H1 (cell line): Measurements from ENCODE around the gene KCNE4. TPM values are rescaled to one million over a fixed set of nuclear protein-coding genes. Genes with fewer than 3 reads are reported as not detected.

ENCODE experiments used
- CTCF ChIA-PET: fragments of 300-600 bp; sonication (Branson Sonifier 250); formaldehyde crosslinking; loops from one replicate; lab custom pipeline; 2021; ENCODE audit not compliant: partially characterized antibody; lab: Charles Lee
- POLR2A ChIA-PET: fragments of 300-600 bp; sonication (Branson Sonifier 250); formaldehyde crosslinking; loops from one replicate; lab custom pipeline; 2021; ENCODE audit warnings: inconsistent platforms; ENCODE audit not compliant: partially characterized antibody; lab: Charles Lee
- DNase-seq, 2 experiments: peaks; one replicate each; pipeline versions ENCODE4 v3.0.0 to v3.0.0-alpha.2; 2010 to 2022; ENCODE audit warnings: low spot score in 2 of 2, low read depth in 1 of 2, mixed read lengths in 1 of 2
- FAIRE-seq: peaks from 2 replicates; lab custom pipeline; 2011; peaks lifted over from hg19 to GRCh38; lab: Jason Lieb, UNC
- H2AFZ ChIP-seq: 2 replicates; pipeline ENCODE4 v1.8.1; 2012; ENCODE audit warnings: low read length, inconsistent platforms
- H2AK5ac ChIP-seq: 2 replicates; pipeline ENCODE4 v1.6.1; 2013; ENCODE audit warnings: low read depth, low read length
- H2BK120ac ChIP-seq: replicated peaks from 2 replicates; pipeline ENCODE3; 2013; ENCODE audit warnings: low read depth, low read length, inconsistent platforms
- H2BK12ac ChIP-seq: 2 replicates; pipeline ENCODE4 v1.6.1; 2013; ENCODE audit warnings: low read depth, low read length
- H2BK15ac ChIP-seq: 2 replicates; pipeline ENCODE4 v1.6.1; 2013; ENCODE audit warnings: low read length
- H2BK20ac ChIP-seq: 2 replicates; pipeline ENCODE4 v1.6.1; 2013; ENCODE audit warnings: low read length
- H2BK5ac ChIP-seq: 2 replicates; pipeline ENCODE4 v1.6.1; 2013; ENCODE audit warnings: low read depth, low read length
- H3K14ac ChIP-seq: 2 replicates; pipeline ENCODE4 v1.6.1; 2013; ENCODE audit warnings: inconsistent platforms; ENCODE audit not compliant: insufficient read length
- H3K18ac ChIP-seq: 2 replicates; pipeline ENCODE4 v1.6.1; 2013; ENCODE audit warnings: low read length; ENCODE audit errors: extremely low read depth
- H3K23ac ChIP-seq: 2 replicates; pipeline ENCODE4 v1.6.1; 2013; ENCODE audit warnings: inconsistent platforms; ENCODE audit not compliant: insufficient read length
- H3K23me2 ChIP-seq: 2 replicates; pipeline ENCODE4 v1.6.1; 2013; ENCODE audit warnings: low read depth, low read length
- H3K27ac ChIP-seq: 2 replicates; pipeline ENCODE4 v1.6.1; 2011; ENCODE audit warnings: low read depth, low read length, inconsistent platforms
- H3K27me3 ChIP-seq, 4 experiments: replicated peaks in 1 of 4; 1 replicate in 1 of 4; 2 replicates in 3 of 4; pipeline versions ENCODE4 v1.6.1 to v1.8.1; 2011 to 2013; ENCODE audit warnings: low read length in 3 of 4, mild to moderate bottlenecking in 3 of 4, inconsistent platforms in 2 of 4, mixed read lengths in 2 of 4, moderate library complexity in 1 of 4; ENCODE audit not compliant: control insufficient read depth in 3 of 4, insufficient read depth in 3 of 4; ENCODE audit errors: extremely low read depth in 1 of 4
- H3K36me3 ChIP-seq, 4 experiments: 2 replicates each; pipeline versions ENCODE4 v1.6.1 to v1.8.1; 2011 to 2013; ENCODE audit warnings: mild to moderate bottlenecking in 4 of 4, low read length in 3 of 4, moderate library complexity in 2 of 4, control low read depth in 1 of 4, inconsistent platforms in 1 of 4; ENCODE audit not compliant: insufficient read depth in 4 of 4, control insufficient read depth in 2 of 4
- H3K4ac ChIP-seq: replicated peaks from 2 replicates; pipeline ENCODE3; 2013; ENCODE audit warnings: low read length, low read depth, mixed read lengths, inconsistent platforms; ENCODE audit not compliant: insufficient read length
- H3K4me1 ChIP-seq, 4 experiments: replicated peaks in 1 of 4; 1 replicate in 1 of 4; 2 replicates in 3 of 4; pipeline versions ENCODE4 v1.6.1 to v1.8.1; 2011 to 2013; ENCODE audit warnings: low read length in 3 of 4, inconsistent platforms in 2 of 4, mixed read lengths in 1 of 4; ENCODE audit not compliant: insufficient read depth in 4 of 4, control insufficient read depth in 3 of 4
- H3K4me2 ChIP-seq, 2 experiments: 2 replicates each; pipeline versions ENCODE4 v1.6.1 to v1.8.1; 2011 to 2013; ENCODE audit warnings: low read depth in 2 of 2, low read length in 2 of 2, control low read depth in 1 of 2, inconsistent platforms in 1 of 2, mild to moderate bottlenecking in 1 of 2; ENCODE audit not compliant: insufficient read depth in 1 of 2
- H3K4me3 ChIP-seq, 4 experiments: fragments of 200-600, 300-600 bp in 1 of 4; sonication (generic), shearing (Covaris generic), sonication (Bioruptor Twin) in 1 of 4; 2 replicates each; pipeline versions ENCODE4 v1.5.1 to v1.8.1; 2011 to 2016; ENCODE audit warnings: low read length in 4 of 4, low read depth in 3 of 4, control low read depth in 2 of 4, inconsistent platforms in 2 of 4, mild to moderate bottlenecking in 2 of 4, mixed read lengths in 1 of 4, moderate library complexity in 1 of 4; ENCODE audit not compliant: insufficient read depth in 2 of 4; ENCODE audit errors: extremely low read depth in 1 of 4
- H3K56ac ChIP-seq: replicated peaks from 2 replicates; pipeline ENCODE3; 2013; ENCODE audit warnings: low read depth, mild to moderate bottlenecking, mixed read lengths, low read length, inconsistent platforms; ENCODE audit not compliant: insufficient read length
- H3K79me1 ChIP-seq: 2 replicates; pipeline ENCODE4 v1.6.1; 2013; ENCODE audit warnings: low read depth, low read length, control low read depth
- H3K79me2 ChIP-seq, 2 experiments: 2 replicates each; pipeline versions ENCODE4 v1.6.1 to v1.8.1; 2012 to 2013; ENCODE audit warnings: low read length in 2 of 2, mild to moderate bottlenecking in 2 of 2, inconsistent platforms in 1 of 2; ENCODE audit not compliant: insufficient read depth in 2 of 2, control insufficient read depth in 1 of 2
- H3K9ac ChIP-seq, 4 experiments: replicated peaks in 1 of 4; 1 replicate in 1 of 4; 2 replicates in 3 of 4; pipeline versions ENCODE4 v1.6.1 to v1.8.1; 2011 to 2013; ENCODE audit warnings: low read depth in 3 of 4, low read length in 3 of 4, control low read depth in 2 of 4, mild to moderate bottlenecking in 2 of 4, moderate library complexity in 2 of 4, inconsistent platforms in 1 of 4; ENCODE audit errors: extremely low read depth in 1 of 4
- H3K9me3 ChIP-seq, 2 experiments: 2 replicates each; pipeline versions ENCODE4 v1.6.1 to v1.8.1; 2012 to 2013; ENCODE audit warnings: mild to moderate bottlenecking in 2 of 2, moderate library complexity in 2 of 2, control low read depth in 1 of 2, inconsistent platforms in 1 of 2, low read depth in 1 of 2, low read length in 1 of 2, mixed read lengths in 1 of 2; ENCODE audit not compliant: insufficient read depth in 2 of 2
- H4K20me1 ChIP-seq, 2 experiments: replicated peaks in 1 of 2; 2 replicates each; pipeline versions ENCODE3 to v1.8.1; 2011 to 2013; ENCODE audit warnings: inconsistent platforms in 2 of 2, low read length in 2 of 2, mild to moderate bottlenecking in 1 of 2; ENCODE audit not compliant: insufficient read depth in 2 of 2, control insufficient read depth in 1 of 2
- H4K5ac ChIP-seq: 2 replicates; pipeline ENCODE4 v1.6.1; 2013; ENCODE audit warnings: low read length, low read depth, mixed read lengths, inconsistent platforms; ENCODE audit not compliant: insufficient read length
- H4K8ac ChIP-seq: 2 replicates; pipeline ENCODE4 v1.8.0; 2013; ENCODE audit warnings: mild to moderate bottlenecking, moderate library complexity, low read length, inconsistent platforms; ENCODE audit not compliant: insufficient read depth; ENCODE audit errors: extremely low read depth
- H4K91ac ChIP-seq: replicated peaks from 2 replicates; pipeline ENCODE3; 2013; ENCODE audit warnings: low read length, mixed read lengths, inconsistent platforms; ENCODE audit not compliant: insufficient read length
- BCL11A ChIP-seq, 2 experiments: IDR thresholded peaks; one replicate each; pipeline ENCODE4 v1.6.1; 2011; ENCODE audit warnings: low read depth in 2 of 2, low read length in 2 of 2, mild to moderate bottlenecking in 2 of 2
- CBX5 ChIP-seq: fragments of 300-800, 300-1000 bp; sonication (generic); IDR thresholded peaks from 2 replicates; pipeline ENCODE4 v1.7.1; 2016; ENCODE audit warnings: antibody characterized with exemption, low read length, low read depth
- CBX8 ChIP-seq: fragments of 300-800, 300-1000 bp; sonication (generic); IDR thresholded peaks from 2 replicates; pipeline ENCODE4 v1.7.1; 2016; ENCODE audit warnings: low read depth, low read length, borderline replicate concordance
- E2F6 ChIP-seq: IDR thresholded peaks from 2 replicates; pipeline ENCODE4 v1.6.1; 2012; ENCODE audit warnings: inconsistent platforms
- GTF2F1 ChIP-seq: IDR thresholded peaks from 2 replicates; pipeline ENCODE4 v1.6.1; 2012; ENCODE audit warnings: low read depth, low read length, improper control_type of control experiment, borderline replicate concordance
- JUN ChIP-seq: IDR thresholded peaks from 2 replicates; pipeline ENCODE4 v1.6.1; 2011; ENCODE audit warnings: low read depth, mild to moderate bottlenecking, improper control_type of control experiment, low read length
- KDM5A ChIP-seq: fragments of 200-600 bp; IDR thresholded peaks from 2 replicates; pipeline ENCODE4 v1.7.1; 2012; ENCODE audit warnings: mild to moderate bottlenecking, low read length, inconsistent platforms, mixed read lengths
- POLR2A ChIP-seq, 2 experiments: IDR thresholded peaks; 1 replicate in 1 of 2; 2 replicates in 1 of 2; pipeline ENCODE4 v1.6.1; 2011; ENCODE audit warnings: low read depth in 2 of 2, low read length in 2 of 2, mild to moderate bottlenecking in 2 of 2; ENCODE audit errors: control extremely low read depth in 1 of 2
- POU5F1 ChIP-seq: IDR thresholded peaks from 2 replicates; pipeline ENCODE4 v1.6.1; 2011; ENCODE audit warnings: low read depth, mild to moderate bottlenecking, low read length, moderate library complexity
- SP2 ChIP-seq: IDR thresholded peaks from 2 replicates; pipeline ENCODE4 v1.6.1; 2012; ENCODE audit warnings: mild to moderate bottlenecking, low read length, inconsistent platforms
- SP4 ChIP-seq: IDR thresholded peaks from 2 replicates; pipeline ENCODE4 v1.6.1; 2012; ENCODE audit warnings: low read length, inconsistent platforms
- USF2 ChIP-seq: IDR thresholded peaks from 2 replicates; pipeline ENCODE4 v1.6.1; 2011; ENCODE audit warnings: low read length, improper control_type of control experiment
- YY1 ChIP-seq: IDR thresholded peaks from 2 replicates; pipeline ENCODE4 v1.6.1; 2011; ENCODE audit warnings: low read depth, mild to moderate bottlenecking, low read length
- WGBS, 2 experiments: shearing (Covaris generic) in 1 of 2; methylation state at CpG; one replicate each; pipeline versions ENCODE4 v1.1.6 to v1.1.7; 2013 to 2015; ENCODE audit warnings: low lambda C conversion rate in 2 of 2, mixed read lengths in 2 of 2, inconsistent platforms in 1 of 2, low coverage in 1 of 2, missing lambda C conversion rate in 1 of 2; ENCODE audit not compliant: insufficient replicate concordance in 2 of 2, insufficient coverage in 1 of 2, insufficient read length in 1 of 2; ENCODE audit errors: extremely low coverage in 1 of 2, missing lambda C conversion rate in 1 of 2; 5-methylcytosine and 5-hydroxymethylcytosine counted together
- polyA plus RNA-seq, 7 experiments: library from polyadenylated mRNA; depleted of rRNA in 3 of 7; stranded (reverse) in 5 of 7; unstranded in 2 of 7; fragments of >200 nt in 5 of 7; fragments of 200-250 nt in 2 of 7; gene quantifications; 1 replicate in 5 of 7; 2 replicates in 1 of 7; 4 replicates in 1 of 7; pipeline versions ENCODE4 v1.2.1 to v1.2.3, GENCODE V29; 2011 to 2013; ENCODE audit warnings: missing spikeins in 2 of 7, mixed read lengths in 2 of 7
- total RNA-seq: library from RNA; stranded (reverse); fragmentation: NEBNext Ultra II Directional; extraction: Animal tissue kit (Norgen Biotek cat#: 25700); gene quantifications from 2 replicates; pipeline ENCODE4 v1.2.1, GENCODE V29; 2021

KCNE4 gene
- total and polyA plus RNA-seq, 2 of the 8 experiments (the other 6 are each of a cell fraction or from before 2014, with no cell fraction given) = 0.08 to 0.09 TPM

GRCh38 chr2:223058952-223059716, 7.1 kb downstream of the KCNE4 start:
- no peaks in the 10 kb centered on the region for H3K79me2 ChIP-seq
- ChIA-PET CTCF (no interaction called here), POLR2A (no interaction called here)
- H3K27ac ChIP-seq = no peak overlapping the region
- H2BK120ac ChIP-seq = no peak overlapping the region
- no peak overlapping the region for H2AFZ ChIP-seq
- H4K5ac ChIP-seq = no peak overlapping the region
- no peaks in the 10 kb centered on the region for H3K23me2 ChIP-seq
- H3K4ac ChIP-seq = no peak overlapping the region
- no peaks in the 10 kb centered on the region for H3K79me1 ChIP-seq
- FAIRE-seq (no peak), DNase-seq (no peak)
- no peak overlapping the region for H3K56ac ChIP-seq
- no peaks in the 10 kb centered on the region for H4K20me1 ChIP-seq
- H3K14ac ChIP-seq = no peak overlapping the region
- H3K4me2 ChIP-seq = no peak overlapping the region
- no peak overlapping the region for H3K23ac ChIP-seq
- H2AK5ac ChIP-seq = no peak overlapping the region
- H4K8ac ChIP-seq = no peak overlapping the region
- H3K18ac ChIP-seq = no peak overlapping the region
- H3K27me3 ChIP-seq = no peaks in the 10 kb centered on the region
- no peak overlapping the region for H3K4me3 ChIP-seq
- no peak overlapping the region for H4K91ac ChIP-seq
- no peaks in the 10 kb centered on the region for H3K9me3 ChIP-seq
- 95% methylated on average over 2 of the region's 2 CpGs; no CpG with 5 or more reads in 1 of the 2 experiments for WGBS, 2 experiments
- no peak overlapping the region for H3K9ac ChIP-seq
- no peaks in the 10 kb centered on the region for H3K36me3 ChIP-seq
- H3K4me1 ChIP-seq = peaks cover 0 to 3% (median 0%) of the 10 kb centered on the region in 4 experiments; a peak in 2 of 7 replicates
- H2BK15ac ChIP-seq = no peak overlapping the region
- no peak overlapping the region for H2BK12ac ChIP-seq
- no peak overlapping the region for H2BK5ac ChIP-seq
- no peak overlapping the region for H2BK20ac ChIP-seq
- TF ChIP-seq SP4 = no peak
- no peak for TF ChIP-seq KDM5A
- no peak for TF ChIP-seq SP2
- TF ChIP-seq USF2 = no peak
- TF ChIP-seq POLR2A (IDR thresholded peaks at IDR 0.05; ENCODE audit: control extremely low read depth in 1 of 2, low read depth in 2 of 2, low read length in 2 of 2) = no peak
- no peak for TF ChIP-seq YY1
- no peak for TF ChIP-seq CBX8
- no peak for TF ChIP-seq BCL11A (IDR thresholded peaks at IDR 0.05; ENCODE audit: low read depth in 2 of 2, low read length in 2 of 2)
- TF ChIP-seq GTF2F1 = no peak
- no peak for TF ChIP-seq POU5F1
- no peak for TF ChIP-seq E2F6
- TF ChIP-seq CBX5 = no peak
- TF ChIP-seq JUN = no peak
